ENCODE data around the gene CRHR1. TPM values are rescaled to one million over a fixed set of nuclear protein-coding genes. Genes with fewer than 3 reads are reported as not detected.

The CRHR1 gene
- total RNA-seq, 1 donor from 2014 or later, result not detected

GRCh38 chr17:45800816-45801215 is 16.7 kb downstream of the CRHR1 start:
- FAIRE-seq (no peak), DNase-seq (ENCODE audit: low read depth) (no peak)
- TF ChIP-seq, protein P1, sequence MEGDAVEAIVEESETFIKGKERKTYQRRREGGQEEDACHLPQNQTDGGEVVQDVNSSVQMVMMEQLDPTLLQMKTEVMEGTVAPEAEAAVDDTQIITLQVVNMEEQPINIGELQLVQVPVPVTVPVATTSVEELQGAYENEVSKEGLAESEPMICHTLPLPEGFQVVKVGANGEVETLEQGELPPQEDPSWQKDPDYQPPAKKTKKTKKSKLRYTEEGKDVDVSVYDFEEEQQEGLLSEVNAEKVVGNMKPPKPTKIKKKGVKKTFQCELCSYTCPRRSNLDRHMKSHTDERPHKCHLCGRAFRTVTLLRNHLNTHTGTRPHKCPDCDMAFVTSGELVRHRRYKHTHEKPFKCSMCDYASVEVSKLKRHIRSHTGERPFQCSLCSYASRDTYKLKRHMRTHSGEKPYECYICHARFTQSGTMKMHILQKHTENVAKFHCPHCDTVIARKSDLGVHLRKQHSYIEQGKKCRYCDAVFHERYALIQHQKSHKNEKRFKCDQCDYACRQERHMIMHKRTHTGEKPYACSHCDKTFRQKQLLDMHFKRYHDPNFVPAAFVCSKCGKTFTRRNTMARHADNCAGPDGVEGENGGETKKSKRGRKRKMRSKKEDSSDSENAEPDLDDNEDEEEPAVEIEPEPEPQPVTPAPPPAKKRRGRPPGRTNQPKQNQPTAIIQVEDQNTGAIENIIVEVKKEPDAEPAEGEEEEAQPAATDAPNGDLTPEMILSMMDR (IDR thresholded peaks at IDR 0.05; ENCODE audit: insufficient read depth, low read length, severe bottlenecking), result no peak
- peaks cover 2% of the 10 kb centered on the region for H3K27me3 ChIP-seq (ENCODE audit: control insufficient read depth, insufficient read depth, low read length)
- no peak overlapping the region for H3K4me3 ChIP-seq (ENCODE audit: low read depth, low read length)
- H3K36me3 ChIP-seq (ENCODE audit: control insufficient read depth, insufficient read depth, low read length), result no peaks in the 10 kb centered on the region

DNA sequence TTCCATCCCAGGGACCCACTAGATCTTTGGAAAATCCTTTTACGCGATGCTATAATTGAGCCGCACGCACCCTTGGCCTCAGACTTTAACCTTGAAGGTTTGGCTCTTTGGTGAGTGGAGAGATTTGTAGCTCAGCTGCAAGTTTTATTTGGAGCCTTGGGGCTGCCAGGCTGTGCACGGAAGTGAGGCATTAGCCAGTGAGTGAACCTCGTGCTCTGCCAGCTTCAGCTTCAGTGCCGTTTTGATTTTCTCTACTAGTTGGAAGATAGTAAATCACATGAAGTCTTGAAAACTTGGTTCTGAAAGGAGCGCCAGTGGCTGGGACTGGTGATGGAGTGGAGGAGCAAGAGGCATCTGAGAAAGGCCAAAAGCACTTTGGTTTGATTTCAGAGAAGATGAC is 17.3 kb downstream of the CRHR1 start:
- FAIRE-seq (no peak), DNase-seq (ENCODE audit: low read depth) (no peak)
- Histone ChIP-seq H3K36me3 (ENCODE audit: control insufficient read depth, insufficient read depth, low read length) (no peaks in the 10 kb centered on the region), H3K4me3 (ENCODE audit: low read depth, low read length) (no peak overlapping the region), H3K27me3 (ENCODE audit: control insufficient read depth, insufficient read depth, low read length) (peaks cover 2% of the 10 kb centered on the region)
- TF ChIP-seq, protein P1 (IDR thresholded peaks at IDR 0.05; ENCODE audit: insufficient read depth, low read length, severe bottlenecking), result no peak

DNA sequence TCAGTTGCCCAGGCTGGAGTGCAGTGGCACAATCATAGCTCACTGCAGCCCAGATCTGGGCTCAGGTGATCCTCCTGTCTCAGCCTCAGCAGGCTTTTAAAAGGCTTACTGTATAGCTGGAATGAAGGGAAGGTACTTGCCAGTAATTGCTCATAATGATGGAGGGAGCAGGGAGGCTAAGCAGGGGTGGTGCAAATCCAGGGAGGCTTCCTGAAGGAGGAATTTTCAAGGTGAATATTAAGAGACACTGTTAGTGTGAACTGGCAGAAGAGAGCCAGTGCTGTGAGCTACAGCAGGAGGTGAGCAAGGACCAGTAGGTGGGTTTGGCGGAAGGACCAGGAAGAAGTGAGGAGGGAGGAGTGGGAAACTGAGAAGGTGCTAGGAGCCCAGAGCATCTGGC is 24.7 kb downstream of the CRHR1 start:
- DNase-seq (ENCODE audit: low read depth), result no peak
- Histone ChIP-seq H3K36me3 (ENCODE audit: control insufficient read depth, insufficient read depth, low read length) (no peaks in the 10 kb centered on the region), H3K27me3 (ENCODE audit: control insufficient read depth, insufficient read depth, low read length) (peaks cover 8% of the 10 kb centered on the region), H3K4me3 (ENCODE audit: low read depth, low read length) (no peak overlapping the region)
- FAIRE-seq, result peak; percentile 83
- TF ChIP-seq, protein P1 (IDR thresholded peaks at IDR 0.05; ENCODE audit: insufficient read depth, low read length, severe bottlenecking), result no peak

DNA sequence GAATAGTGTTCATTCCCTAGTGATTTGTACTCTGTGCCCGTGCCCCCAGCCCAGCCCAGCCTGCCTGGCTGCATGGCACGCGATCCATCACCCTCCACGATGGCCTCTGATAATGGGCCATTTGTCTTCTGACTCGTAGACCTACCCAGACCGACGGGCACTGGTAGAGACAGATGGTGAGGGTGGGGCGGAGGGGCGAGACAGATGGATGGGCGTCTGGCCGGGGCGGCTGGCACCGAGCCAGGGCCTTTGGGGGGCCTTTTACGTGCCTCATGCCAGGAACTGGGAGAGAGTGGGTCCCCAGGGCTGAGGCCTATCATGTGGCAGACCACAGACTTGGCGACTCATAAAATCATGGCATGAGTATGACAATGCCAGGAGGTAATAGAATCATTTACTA is 25.4 kb downstream of the CRHR1 start:
- Histone ChIP-seq H3K36me3 (ENCODE audit: control insufficient read depth, insufficient read depth, low read length) (no peaks in the 10 kb centered on the region), H3K27me3 (ENCODE audit: control insufficient read depth, insufficient read depth, low read length) (peaks cover 6% of the 10 kb centered on the region), H3K4me3 (ENCODE audit: low read depth, low read length) (no peak overlapping the region)
- FAIRE-seq (no peak), DNase-seq (ENCODE audit: low read depth) (no peak)
- TF ChIP-seq, protein P1 (IDR thresholded peaks at IDR 0.05; ENCODE audit: insufficient read depth, low read length, severe bottlenecking), result no peak

DNA sequence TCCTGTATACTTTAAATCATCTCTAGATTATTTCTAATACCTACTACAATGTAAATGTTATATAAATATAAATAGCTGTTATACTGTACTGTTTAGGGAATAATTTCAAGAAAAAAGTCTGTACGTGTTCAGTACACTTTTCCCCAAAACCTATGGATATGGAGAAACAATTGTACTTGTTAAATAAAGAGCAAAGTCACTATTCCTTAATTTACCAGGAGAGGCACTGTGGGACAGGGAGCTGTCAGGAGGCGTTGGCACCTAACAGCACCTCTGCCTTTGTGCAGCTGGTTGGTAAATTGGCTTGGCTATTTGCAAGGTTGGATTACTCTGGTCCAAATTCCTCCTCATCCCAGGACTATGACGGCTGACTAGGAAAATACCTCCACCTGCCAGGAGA is 28.0 kb downstream of the CRHR1 start:
- FAIRE-seq (no peak), DNase-seq (ENCODE audit: low read depth) (peak; percentile 38)
- Histone ChIP-seq H3K27me3 (ENCODE audit: control insufficient read depth, insufficient read depth, low read length) (peaks cover 6% of the 10 kb centered on the region), H3K4me3 (ENCODE audit: low read depth, low read length) (no peak overlapping the region), H3K36me3 (ENCODE audit: control insufficient read depth, insufficient read depth, low read length) (no peaks in the 10 kb centered on the region)
- TF ChIP-seq, protein P1 (IDR thresholded peaks at IDR 0.05; ENCODE audit: insufficient read depth, low read length, severe bottlenecking), result peak; percentile 48

- H3K4me3 ChIP-seq (ENCODE audit: low read depth, low read length), result no peak overlapping the region
- no peaks in the 10 kb centered on the region for H3K36me3 ChIP-seq (ENCODE audit: control insufficient read depth, insufficient read depth, low read length)
- TF ChIP-seq, protein P1 (IDR thresholded peaks at IDR 0.05; ENCODE audit: insufficient read depth, low read length, severe bottlenecking), result no peak
- no peak for DNase-seq (ENCODE audit: low read depth)
- peaks cover 6% of the 10 kb centered on the region for H3K27me3 ChIP-seq (ENCODE audit: control insufficient read depth, insufficient read depth, low read length)
- FAIRE-seq, result no peak
Measured at GRCh38 chr17:45813048-45813725, 29.1 kb downstream of the CRHR1 start.

Measured in bronchial epithelial cell (primary cell).